ENCODE measurements around the gene SIL1.
"Not testable (repeated sequence)": the region's sequence is repeated elsewhere in the genome, so short reads cannot be mapped to it uniquely, and the experiment has no call there.

The SIL1 gene

DNA sequence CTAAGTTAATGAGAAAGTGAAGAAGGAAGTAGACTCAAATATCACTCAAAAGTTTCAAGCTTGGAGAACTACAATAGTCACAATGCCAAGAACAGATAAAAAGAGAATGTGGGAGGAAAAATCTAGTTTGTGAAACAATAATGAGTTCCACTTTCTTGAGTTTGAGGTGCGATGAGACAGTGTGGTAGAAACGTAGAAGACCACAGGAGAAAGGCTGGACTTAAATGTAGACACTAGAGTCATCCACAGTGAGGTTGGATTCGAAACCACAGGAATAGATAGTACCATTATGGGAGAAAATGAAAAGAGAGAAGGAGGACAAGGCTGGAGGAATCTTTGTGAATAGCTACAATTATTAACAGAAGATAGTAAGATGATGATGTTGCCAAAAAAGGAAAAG, 182.0 kb downstream of the SIL1 start:
- in situ Hi-C loops (cut with MboI; ENCODE audit: low pct_unique_long_range_greater_than_20kb, low sequenced_read_pairs), result no loop called here
- DNase-seq, result no peak

DNA sequence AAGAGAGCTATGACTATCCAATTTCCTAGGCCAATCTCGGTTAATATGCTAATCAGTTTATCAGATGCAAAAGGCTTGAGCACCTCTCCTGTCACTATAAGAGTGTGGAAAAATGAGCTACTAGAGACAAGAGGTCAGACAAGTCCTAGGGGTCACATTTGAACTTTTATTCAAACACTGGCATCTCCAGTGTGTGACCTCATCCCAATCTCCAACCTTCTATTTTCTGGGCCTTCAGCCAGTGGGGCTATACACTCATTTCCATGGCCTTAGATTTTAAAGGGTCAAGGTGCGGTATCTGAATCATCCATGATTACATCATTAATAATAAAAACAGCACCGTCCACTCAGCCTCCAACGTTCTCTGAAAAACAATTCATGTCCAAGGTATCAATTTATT, 183.4 kb downstream of the SIL1 start:
- in situ Hi-C loops (cut with MboI; ENCODE audit: low pct_unique_long_range_greater_than_20kb, low sequenced_read_pairs), result no loop called here
- DNase-seq, result no peak

DNA sequence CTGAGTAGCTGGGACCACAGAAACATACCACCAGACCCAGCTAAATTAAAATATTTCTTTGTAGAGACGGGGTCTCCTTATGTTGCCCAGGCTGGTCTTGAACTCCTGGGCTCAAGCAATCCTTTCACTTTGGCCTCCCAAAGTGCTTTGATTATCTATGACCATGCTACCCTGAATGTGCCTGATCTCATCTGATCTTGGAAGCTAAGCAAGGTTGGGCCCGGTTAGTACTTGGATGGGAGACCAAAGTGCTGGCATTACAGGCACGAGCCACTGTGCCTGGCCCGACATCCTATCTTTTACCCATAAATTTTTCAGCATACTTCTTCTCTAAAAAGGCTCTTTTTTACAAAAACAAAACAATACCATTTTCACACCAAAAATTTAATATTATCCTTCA, 186.0 kb downstream of the SIL1 start:
- DNase-seq, result no peak
- in situ Hi-C loops (cut with MboI; ENCODE audit: low pct_unique_long_range_greater_than_20kb, low sequenced_read_pairs), result no loop called here

DNA sequence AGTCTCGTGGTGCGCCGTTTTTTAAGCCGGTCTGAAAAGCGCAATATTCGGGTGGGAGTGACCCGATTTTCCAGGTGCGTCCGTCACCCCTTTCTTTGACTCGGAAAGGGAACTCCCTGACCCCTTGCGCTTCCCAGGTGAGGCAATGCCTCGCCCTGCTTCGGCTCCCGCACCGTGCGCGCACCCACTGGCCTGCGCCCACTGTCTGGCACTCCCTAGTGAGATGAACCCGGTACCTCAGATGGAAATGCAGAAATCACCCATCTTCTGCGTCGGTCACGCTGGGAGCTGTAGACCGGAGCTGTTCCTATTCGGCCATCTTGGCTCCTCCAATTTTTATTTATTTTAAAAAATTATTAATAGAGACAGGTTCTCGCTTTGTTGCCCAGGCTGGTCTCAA, 187.0 kb downstream of the SIL1 start:
- in situ Hi-C loops (cut with MboI; ENCODE audit: low pct_unique_long_range_greater_than_20kb, low sequenced_read_pairs); DNase-seq: not testable (repeated sequence)

DNA sequence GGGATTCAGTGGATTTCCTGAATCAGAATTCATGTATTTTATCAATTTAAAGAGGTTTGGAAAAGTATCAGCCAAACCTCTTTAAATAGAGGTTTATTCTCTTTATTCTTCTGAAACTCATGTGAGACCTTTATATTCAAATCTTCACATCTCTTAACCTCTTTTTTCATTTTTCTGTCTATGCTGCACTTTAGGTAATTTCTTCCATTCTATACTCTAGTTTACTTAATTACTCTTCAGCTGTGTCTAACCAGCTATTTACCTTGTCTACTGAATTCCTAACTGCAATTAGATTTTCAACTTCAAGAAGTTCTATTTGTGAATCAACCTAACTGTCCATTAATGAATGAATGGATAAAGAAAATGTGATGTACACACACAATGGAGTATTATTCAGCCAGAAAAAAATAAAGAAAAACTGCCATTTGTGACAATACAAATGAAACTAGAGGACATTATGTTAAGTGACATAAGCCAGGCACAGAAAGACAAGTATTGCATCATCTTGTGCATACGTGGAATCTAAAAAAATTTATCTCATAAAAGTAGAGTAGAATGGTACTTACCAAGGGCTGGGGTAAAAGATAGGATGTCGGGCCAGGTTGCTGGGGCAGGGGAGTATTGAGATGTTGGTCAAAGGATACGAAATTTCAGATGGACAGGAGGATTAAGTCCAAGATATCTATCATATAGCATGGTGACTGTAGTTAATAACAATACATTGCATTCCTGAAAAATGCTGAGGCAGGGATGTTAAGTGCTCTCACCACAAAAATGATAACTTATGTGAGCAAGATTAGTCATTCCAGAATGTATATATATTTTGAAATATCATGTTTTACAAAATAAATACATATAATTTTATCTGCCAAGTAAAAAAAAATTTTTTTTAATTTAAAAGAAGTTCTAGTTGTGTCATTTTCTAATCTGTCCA, 193.5 kb downstream of the SIL1 start:
- DNase-seq, result no peak
- in situ Hi-C loops (cut with MboI; ENCODE audit: low pct_unique_long_range_greater_than_20kb, low sequenced_read_pairs), result no loop called here

DNA sequence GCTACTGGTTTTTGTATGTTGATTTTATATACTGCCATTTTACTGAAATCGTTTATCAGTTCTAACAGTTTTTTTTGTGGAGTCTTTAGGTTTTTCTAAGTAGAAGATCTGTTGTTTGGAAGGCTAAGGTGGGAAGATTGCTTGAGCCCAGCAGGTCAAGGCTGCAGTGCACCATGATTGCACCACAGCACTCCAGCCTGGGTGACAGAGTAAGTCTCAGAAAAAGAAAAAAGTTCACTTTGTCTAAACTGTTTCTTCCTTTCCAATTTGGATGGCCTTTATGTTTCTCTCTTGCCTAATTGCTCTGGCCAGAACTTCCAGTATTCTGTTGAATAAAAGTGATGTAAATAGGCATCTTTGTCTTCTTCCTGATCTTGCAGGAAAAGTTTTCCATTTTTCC, 198.5 kb downstream of the SIL1 start:
- DNase-seq, result no peak
- in situ Hi-C loops (cut with MboI; ENCODE audit: low pct_unique_long_range_greater_than_20kb, low sequenced_read_pairs), result no loop called here

DNA sequence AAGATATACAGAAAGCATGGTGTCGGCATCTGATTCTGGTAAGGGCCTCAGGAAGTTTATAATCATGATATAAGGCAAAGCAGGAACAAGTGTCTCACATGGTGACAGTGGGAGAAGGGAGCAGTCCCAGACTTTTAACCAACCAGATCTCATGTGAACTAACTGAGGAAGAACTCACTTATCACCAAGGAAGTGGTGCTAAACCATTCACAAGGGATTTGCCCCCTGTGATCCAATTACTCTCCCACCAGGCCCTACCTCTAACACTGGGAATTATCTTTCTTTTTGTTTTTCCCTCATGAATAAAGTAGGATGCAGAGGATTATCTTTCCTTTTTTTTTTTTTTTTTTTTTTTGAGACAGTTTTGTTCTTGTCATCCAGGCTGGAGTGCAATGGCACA, 199.6 kb downstream of the SIL1 start:
- in situ Hi-C loops (cut with MboI; ENCODE audit: low pct_unique_long_range_greater_than_20kb, low sequenced_read_pairs), result no loop called here
- DNase-seq, result no peak

DNA sequence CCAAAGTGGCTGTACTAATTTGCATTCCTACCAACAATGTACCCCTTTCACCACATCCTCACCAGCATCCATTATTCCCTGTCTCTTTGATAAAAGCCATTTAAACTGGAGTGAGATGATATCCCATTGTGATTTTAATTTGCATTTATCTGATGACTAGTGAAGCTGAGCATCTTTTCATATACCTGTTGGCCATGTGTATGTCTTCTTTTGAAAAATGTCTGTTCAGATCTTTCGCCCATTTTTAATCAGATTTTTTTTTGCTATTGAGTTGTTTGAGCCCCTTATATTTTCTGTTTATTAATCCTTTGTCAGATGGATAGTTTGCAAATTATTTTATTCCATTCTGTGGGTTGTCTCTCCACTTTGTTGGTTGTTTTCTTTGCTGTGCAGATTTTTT, 202.0 kb downstream of the SIL1 start:
- in situ Hi-C loops (cut with MboI; ENCODE audit: low pct_unique_long_range_greater_than_20kb, low sequenced_read_pairs), result no loop called here
- DNase-seq, result no peak

DNA sequence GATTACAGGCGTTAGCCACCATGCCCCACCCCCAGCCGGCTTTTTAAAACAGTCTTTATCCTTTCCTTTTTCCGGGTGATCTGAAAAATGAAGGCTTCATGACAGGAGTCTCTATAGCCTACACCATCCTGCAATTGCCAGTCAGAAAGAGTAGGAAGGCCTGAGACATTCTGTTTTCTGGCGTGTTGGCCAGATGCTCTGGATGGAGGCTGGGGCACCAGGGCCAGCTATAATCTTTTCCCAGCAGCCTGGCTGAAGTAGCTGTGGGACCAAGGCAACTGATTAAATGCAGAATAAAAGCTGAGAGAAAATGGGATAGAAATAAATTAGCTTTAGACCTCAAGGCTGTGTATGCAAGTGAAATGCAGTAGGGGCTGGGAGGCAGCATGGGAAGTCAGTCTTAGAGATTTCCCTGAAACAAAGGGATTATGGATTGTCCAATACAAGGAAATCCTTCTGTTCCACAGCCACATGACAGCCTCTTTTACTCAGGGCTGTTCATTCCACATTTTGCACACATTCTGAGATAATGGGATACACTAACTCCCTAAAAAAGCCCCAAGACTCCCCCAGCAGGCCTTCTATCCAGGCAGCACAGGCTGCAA, 207.1 kb downstream of the SIL1 start:
- in situ Hi-C loops (cut with MboI; ENCODE audit: low pct_unique_long_range_greater_than_20kb, low sequenced_read_pairs), result no loop called here
- no peak for DNase-seq

DNA sequence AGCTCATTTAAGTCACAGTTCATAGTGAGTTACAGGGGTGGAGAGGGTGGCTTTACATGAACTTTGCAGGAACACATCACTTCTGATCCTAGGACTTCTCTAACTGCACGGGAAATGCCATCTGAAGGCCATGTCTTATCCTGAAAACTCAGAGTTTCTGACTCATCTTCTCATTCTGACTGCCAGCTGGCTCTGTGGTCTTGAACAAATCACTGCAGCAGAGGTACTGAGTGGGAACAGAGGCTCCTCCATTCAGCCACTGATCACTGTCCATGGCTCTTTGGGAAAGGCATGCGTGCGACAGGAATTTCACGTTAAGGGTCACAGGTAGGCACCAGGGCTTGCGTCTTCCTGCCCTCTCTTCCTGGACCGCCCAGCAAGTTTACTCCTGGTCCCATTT, 208.4 kb downstream of the SIL1 start:
- in situ Hi-C loops (cut with MboI; ENCODE audit: low pct_unique_long_range_greater_than_20kb, low sequenced_read_pairs), result no loop called here
- DNase-seq, result no peak

DNA sequence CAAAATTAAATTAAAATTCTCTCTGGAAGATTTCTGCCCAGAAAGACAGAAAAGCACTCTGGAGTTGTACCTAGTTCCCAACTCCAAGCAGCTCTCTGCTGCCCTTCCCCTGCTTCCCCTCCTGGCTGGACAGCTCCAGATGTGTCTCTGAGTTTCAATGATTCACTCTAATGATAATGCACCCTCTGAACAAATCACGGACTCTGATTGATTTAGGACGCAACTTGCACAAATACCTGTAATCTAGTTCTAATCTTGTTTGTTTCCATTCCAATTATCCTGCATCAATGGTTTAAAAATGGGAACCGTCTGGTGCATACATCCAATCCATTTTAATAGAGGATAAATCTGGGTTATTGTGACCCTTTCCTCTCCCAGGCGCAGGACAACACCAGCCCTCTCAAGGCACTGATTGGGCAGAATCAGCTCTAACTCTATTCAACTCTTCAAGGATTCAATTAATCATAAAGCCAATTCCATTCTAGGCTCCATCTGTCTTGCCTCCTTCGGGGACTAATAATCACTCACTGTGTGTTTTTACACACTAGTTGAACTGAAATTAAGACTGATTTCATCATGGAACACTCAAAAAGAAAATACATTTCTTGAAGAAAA, 211.9 kb downstream of the SIL1 start:
- DNase-seq, result no peak
- in situ Hi-C loops (cut with MboI; ENCODE audit: low pct_unique_long_range_greater_than_20kb, low sequenced_read_pairs), result no loop called here

DNA sequence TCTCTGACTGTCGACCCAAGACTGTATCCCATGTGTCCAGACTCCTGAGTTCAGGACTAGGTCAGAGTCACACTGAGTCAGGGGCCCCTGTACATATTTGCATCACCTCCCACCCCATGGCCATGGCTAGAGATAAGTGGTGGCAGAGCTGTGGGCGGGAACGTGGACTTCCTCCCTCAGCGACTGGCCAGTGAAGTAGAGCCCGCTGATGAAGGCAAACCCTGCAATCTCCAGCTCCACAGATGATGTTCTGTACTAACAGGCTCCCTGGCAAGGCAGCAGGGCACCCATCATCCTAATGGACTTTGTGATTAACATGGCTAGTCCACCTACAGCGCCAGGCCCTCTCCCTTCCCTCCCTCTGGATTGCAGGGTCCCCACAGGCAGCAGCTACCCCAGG, 212.5 kb downstream of the SIL1 start:
- in situ Hi-C loops (cut with MboI; ENCODE audit: low pct_unique_long_range_greater_than_20kb, low sequenced_read_pairs), result no loop called here

DNA sequence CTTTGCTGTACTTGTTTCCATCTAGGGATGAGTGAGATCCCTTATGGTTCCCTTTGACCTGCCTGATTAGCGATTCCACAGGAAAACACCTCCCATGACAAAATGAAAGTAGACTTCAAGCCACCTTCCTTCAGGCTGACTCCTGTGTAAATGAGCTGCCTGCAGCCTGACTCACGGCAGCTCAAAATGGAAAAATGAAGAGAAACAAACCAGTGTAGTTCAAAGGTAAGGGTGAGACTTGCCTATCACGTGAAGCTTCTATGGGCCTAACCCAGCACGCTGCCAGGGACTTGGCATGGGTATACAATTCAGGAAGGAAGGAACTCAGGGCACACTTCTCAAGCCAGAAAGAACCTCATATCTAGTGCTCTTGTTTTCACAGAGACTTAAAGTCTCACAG, 212.9 kb downstream of the SIL1 start:
- no peak for DNase-seq
- in situ Hi-C loops (cut with MboI; ENCODE audit: low pct_unique_long_range_greater_than_20kb, low sequenced_read_pairs), result no loop called here

More for the DNA sequence above, 212.5 kb downstream of the SIL1 start:
- DNase-seq, result no peak

DNA sequence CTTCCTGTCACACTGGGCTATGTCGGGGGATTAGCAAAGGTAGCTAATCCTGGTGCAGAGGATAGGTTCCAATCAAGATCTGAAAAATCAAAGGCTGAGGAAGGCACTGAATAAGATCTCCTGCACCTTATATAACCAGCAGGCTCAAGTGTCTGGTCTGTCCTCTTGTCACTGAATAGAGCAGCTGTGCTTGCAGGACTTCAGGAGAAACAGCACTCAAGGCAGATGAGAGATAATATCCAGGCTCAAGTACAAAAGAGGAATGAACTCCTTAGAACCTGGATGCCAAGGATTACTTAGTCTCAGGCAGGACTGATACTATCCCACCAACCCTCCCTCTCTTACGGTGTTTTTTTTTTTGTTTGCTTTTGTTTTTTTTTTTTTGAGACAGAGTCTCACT, 214.2 kb downstream of the SIL1 start:
- in situ Hi-C loops (cut with MboI; ENCODE audit: low pct_unique_long_range_greater_than_20kb, low sequenced_read_pairs), result no loop called here
- no peak for DNase-seq

DNA sequence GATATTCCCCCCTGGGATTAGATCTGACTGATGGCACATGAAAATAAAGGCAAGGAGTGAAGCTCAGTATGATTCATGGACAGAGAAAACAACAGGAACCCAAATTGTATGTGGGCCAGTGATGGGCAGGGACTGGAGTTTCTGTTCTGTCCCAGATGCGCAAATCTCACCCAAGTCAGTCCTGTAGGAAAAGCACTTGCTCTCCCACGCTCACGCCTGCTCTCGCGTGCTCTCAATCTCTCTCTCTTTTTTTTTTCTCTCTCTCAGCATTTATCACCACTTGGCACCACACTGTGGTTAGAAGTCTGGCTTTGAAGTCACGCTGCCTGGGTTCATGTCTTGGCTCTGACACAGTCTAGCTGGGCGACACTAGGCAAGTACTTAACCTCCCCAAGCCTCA, 216.6 kb downstream of the SIL1 start:
- no peak for DNase-seq
- in situ Hi-C loops (cut with MboI; ENCODE audit: low pct_unique_long_range_greater_than_20kb, low sequenced_read_pairs), result no loop called here

DNA sequence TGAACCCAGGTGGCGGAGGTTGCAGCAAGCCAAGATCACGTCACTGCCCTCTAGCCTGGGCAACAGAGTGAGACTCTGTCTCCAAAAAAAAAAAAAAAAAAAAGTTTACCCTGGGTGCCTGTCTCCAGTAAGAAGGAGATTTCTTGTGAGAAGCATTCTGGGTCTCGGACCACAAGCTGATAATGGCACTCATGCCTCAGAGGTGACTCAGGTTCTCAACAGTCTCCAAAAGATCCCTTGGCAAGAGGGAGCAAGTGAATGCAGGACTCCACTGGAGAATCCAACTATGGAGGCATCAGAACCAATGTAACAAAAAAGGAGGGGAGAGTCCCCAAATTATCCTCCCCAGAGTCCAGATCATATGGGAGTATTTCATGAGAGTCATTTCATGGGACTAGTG, 217.0 kb downstream of the SIL1 start:
- no peak for DNase-seq
- in situ Hi-C loops (cut with MboI; ENCODE audit: low pct_unique_long_range_greater_than_20kb, low sequenced_read_pairs), result no loop called here

DNA sequence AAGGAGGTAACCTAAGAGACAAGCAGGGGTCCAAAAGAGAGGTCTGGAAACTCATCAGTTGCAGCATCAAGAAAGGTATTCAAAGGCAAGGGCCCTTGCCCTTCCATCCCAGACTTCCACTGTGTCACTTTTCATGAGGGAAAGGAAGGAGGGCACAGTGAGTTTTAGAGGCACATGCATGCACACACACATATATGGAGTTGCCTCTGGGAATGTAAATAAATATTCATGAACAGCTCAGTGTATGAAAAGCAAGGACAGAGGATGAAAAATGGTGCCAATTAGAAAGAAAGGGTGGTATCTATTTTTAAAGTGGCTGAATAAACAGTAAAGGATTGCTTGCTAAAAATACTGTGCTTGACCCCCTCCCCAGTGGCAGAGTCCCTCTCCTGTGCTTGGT, 217.7 kb downstream of the SIL1 start:
- in situ Hi-C loops (cut with MboI; ENCODE audit: low pct_unique_long_range_greater_than_20kb, low sequenced_read_pairs), result no loop called here

DNA sequence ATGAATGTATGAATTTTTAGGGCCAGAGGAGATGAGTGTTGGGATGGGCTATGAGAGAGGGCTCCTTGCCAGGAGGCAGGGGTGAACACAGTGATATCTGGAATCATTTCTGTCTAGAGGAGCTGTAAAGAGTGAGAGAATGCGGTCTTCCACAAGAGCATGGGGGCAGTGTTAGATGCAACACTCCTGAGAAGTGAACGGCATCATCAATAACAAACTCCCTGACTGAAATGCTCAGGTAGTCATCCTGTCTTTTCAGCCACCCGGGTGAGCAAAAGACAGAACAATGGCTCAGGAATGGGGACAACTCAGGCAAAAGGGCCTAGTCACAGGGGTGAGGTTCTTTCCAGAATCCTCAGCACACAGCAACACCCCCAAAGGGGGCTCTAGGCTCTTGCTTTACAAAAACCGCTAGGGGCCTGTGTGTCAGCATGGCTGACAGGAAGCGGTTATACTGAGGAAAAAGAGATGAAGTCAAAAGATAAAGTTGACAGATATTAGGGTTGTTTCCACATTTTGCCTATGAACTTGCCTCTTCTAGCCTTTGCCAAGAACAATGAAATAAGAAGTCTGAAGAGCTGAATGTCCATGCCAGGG, 218.4 kb downstream of the SIL1 start:
- in situ Hi-C loops (cut with MboI; ENCODE audit: low pct_unique_long_range_greater_than_20kb, low sequenced_read_pairs), result no loop called here
- peak; percentile 42 for DNase-seq

More for the DNA sequence above, 217.7 kb downstream of the SIL1 start:
- no peak for DNase-seq

DNA sequence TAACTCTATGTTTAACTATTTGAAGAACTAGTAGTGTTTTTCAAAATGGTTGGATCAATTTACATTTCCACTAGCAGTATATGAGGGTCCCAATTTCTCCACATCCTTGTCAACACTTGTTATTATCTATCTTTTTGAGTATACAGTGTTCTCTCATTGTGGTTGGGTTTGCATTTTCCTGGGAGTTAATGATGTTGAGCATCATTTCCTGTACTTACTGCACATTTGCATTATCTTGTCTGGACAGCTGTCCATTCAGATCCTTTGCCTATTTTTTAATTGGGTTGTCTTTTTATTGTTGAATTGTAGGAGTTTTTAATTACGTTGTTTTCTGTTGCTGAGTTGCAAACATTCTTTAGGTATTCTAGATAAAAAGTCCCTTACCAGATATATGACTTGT, 219.6 kb downstream of the SIL1 start:
- in situ Hi-C loops (cut with MboI; ENCODE audit: low pct_unique_long_range_greater_than_20kb, low sequenced_read_pairs), result no loop called here
- DNase-seq, result no peak

DNA sequence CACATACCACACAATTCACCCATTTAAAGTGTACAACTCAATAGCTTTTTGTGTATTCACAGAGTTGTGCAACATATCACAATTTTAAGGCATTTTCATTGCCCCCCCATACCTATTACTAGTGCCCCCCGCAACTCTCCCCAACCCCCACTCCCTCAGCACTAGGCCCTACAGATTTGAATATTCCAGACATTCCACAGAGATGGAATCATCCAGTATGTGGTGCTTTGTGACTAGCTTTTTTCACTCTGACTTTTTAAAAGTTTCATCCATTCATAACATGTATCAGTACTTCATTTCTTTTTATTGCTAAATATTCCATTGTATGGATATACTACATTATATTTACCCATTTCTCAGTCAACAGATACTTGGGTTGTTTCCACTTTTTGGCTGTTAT, 220.1 kb downstream of the SIL1 start:
- no peak for DNase-seq
- in situ Hi-C loops (cut with MboI; ENCODE audit: low pct_unique_long_range_greater_than_20kb, low sequenced_read_pairs), result no loop called here
